ENCODE data around the gene ZMAT5.

GRCh38 chr22:29813563-29813962, 46.8 kb upstream of the ZMAT5 start:
- TF ChIP-seq CTCF (IDR thresholded peaks at IDR 0.05; ENCODE audit: insufficient read depth, low read depth, low read length) (peak; percentile 18), EZH2 (IDR thresholded peaks at IDR 0.05; ENCODE audit: insufficient read depth, low read length) (no peak)

Measured in astrocyte (in vitro differentiated cells and primary cell).